HepG2 (cell line): ENCODE measurements around the gene TP53TG5. TPM values are rescaled to one million over a fixed set of nuclear protein-coding genes. Genes with fewer than 3 reads are reported as not detected.
A peak's percentile ranks its signal among the peaks of the same experiment; 100 is the strongest.

ENCODE experiments used
- HNF4G ChIP-seq, 2 experiments: sonication (generic) in 1 of 2; formaldehyde crosslinking in 1 of 2; IDR thresholded peaks; 2 replicates each; pipeline versions ENCODE4 v1.4.0 to v1.6.1; 2011 to 2020; ENCODE audit warnings: borderline replicate concordance in 2 of 2, low read depth in 2 of 2, mild to moderate bottlenecking in 2 of 2, low read length in 1 of 2, missing genetic modification reagents in 1 of 2, moderate library complexity in 1 of 2
- KDM2A ChIP-seq: sonication (generic); formaldehyde crosslinking; IDR thresholded peaks from 2 replicates; pipeline ENCODE4 v1.4.0; 2020; ENCODE audit warnings: low read depth, missing genetic modification reagents, borderline replicate concordance
- MBD4 ChIP-seq: IDR thresholded peaks from 2 replicates; pipeline ENCODE4 v1.6.1; 2012; ENCODE audit warnings: low read length, inconsistent platforms, borderline replicate concordance
- NAIF1 ChIP-seq: sonication (generic); formaldehyde crosslinking; IDR thresholded peaks from 2 replicates; pipeline ENCODE4 v1.5.0; 2020; ENCODE audit warnings: mild to moderate bottlenecking, missing genetic modification reagents, borderline replicate concordance
- NFYC ChIP-seq: IDR thresholded peaks from 2 replicates; pipeline ENCODE4 v1.6.1; 2016; ENCODE audit warnings: missing genetic modification reagents, missing compliant biosample characterization
- RELA ChIP-seq: sonication (generic); formaldehyde crosslinking; IDR thresholded peaks from 2 replicates; pipeline ENCODE4 v1.4.0; 2020; ENCODE audit warnings: missing genetic modification reagents
- SOX6 ChIP-seq, 2 experiments: fragments of 450-650 bp in 1 of 2; sonication (generic) in 1 of 2; formaldehyde crosslinking in 1 of 2; IDR thresholded peaks; 2 replicates each; pipeline versions ENCODE4 v1.4.0 to v1.6.1; 2017 to 2020; ENCODE audit warnings: antibody characterized with exemption in 1 of 2, mild to moderate bottlenecking in 1 of 2, missing genetic modification reagents in 1 of 2
- ZNF264 ChIP-seq: sonication (generic); formaldehyde crosslinking; IDR thresholded peaks from 2 replicates; pipeline ENCODE4 v1.4.0; 2020; ENCODE audit warnings: missing genetic modification reagents
- ZNF333 ChIP-seq: sonication (generic); formaldehyde crosslinking; IDR thresholded peaks from 2 replicates; pipeline ENCODE4 v1.4.0; 2020; ENCODE audit warnings: mild to moderate bottlenecking, missing genetic modification reagents, borderline replicate concordance
- ZNF558 ChIP-seq: sonication (generic); formaldehyde crosslinking; IDR thresholded peaks from 2 replicates; pipeline ENCODE4 v1.9.0; 2022; ENCODE audit warnings: mild to moderate bottlenecking, missing genetic modification reagents, borderline replicate concordance
- ZNF746 ChIP-seq: sonication (generic); formaldehyde crosslinking; IDR thresholded peaks from 2 replicates; pipeline ENCODE4 v1.8.0; 2022; ENCODE audit warnings: mild to moderate bottlenecking, missing genetic modification reagents
- ZSCAN25 ChIP-seq: sonication (generic); formaldehyde crosslinking; IDR thresholded peaks from 2 replicates; pipeline ENCODE4 v1.8.0; 2022; ENCODE audit warnings: mild to moderate bottlenecking, missing genetic modification reagents
- polyA plus RNA-seq, 8 experiments: library from polyadenylated mRNA; depleted of rRNA in 3 of 8; stranded (reverse) in 7 of 8; unstranded in 1 of 8; fragments of >200 nt; fragmentation: Illumina TruSeq in 4 of 8; extraction: Trizol in 4 of 8; gene quantifications; 2 replicates each; pipeline versions ENCODE4 v1.2.1 to v1.2.3, GENCODE V29; 2011 to 2016; ENCODE audit warnings: low read depth in 4 of 8, missing spikeins in 1 of 8, mixed read lengths in 1 of 8; ENCODE audit not compliant: insufficient read depth in 1 of 8
- total RNA-seq, 5 experiments: library from RNA; depleted of rRNA; stranded (reverse); fragments of >200 nt; fragmentation: Illumina TruSeq; extraction: Trizol; gene quantifications; 2 replicates each; pipeline ENCODE4 v1.2.3, GENCODE V29; 2016; ENCODE audit warnings: low read depth in 1 of 5
- TF ChIP-seq, protein P1 (sequence below): IDR thresholded peaks from 2 replicates; pipeline ENCODE4 v1.6.1; 2016; ENCODE audit warnings: missing compliant biosample characterization, missing genetic modification reagents, borderline replicate concordance
- TF ChIP-seq, protein P2 (sequence below): sonication (generic); formaldehyde crosslinking; IDR thresholded peaks from 2 replicates; pipeline ENCODE4 v1.5.0; 2020; ENCODE audit warnings: mild to moderate bottlenecking, missing genetic modification reagents
- TF ChIP-seq, protein P3 (sequence below): sonication (generic); formaldehyde crosslinking; IDR thresholded peaks from 2 replicates; pipeline ENCODE4 v1.8.1; 2023; ENCODE audit warnings: mild to moderate bottlenecking, inconsistent platforms, moderate library complexity, missing genetic modification reagents, borderline replicate concordance
- TF ChIP-seq, protein P4 (sequence below): sonication (generic); formaldehyde crosslinking; IDR thresholded peaks from 2 replicates; pipeline ENCODE4 v1.4.0; 2020; ENCODE audit warnings: missing genetic modification reagents
- TF ChIP-seq, protein P5 (sequence below): sonication (generic); formaldehyde crosslinking; IDR thresholded peaks from 2 replicates; pipeline ENCODE4 v1.5.1; 2020; ENCODE audit warnings: mild to moderate bottlenecking, moderate library complexity, missing genetic modification reagents

The TP53TG5 gene
- total and polyA plus RNA-seq, 2 of the 13 experiments (the other 11 are each of a cell fraction or from before 2014, with no cell fraction given), result 0.11 TPM; not detected in 1

DNA sequence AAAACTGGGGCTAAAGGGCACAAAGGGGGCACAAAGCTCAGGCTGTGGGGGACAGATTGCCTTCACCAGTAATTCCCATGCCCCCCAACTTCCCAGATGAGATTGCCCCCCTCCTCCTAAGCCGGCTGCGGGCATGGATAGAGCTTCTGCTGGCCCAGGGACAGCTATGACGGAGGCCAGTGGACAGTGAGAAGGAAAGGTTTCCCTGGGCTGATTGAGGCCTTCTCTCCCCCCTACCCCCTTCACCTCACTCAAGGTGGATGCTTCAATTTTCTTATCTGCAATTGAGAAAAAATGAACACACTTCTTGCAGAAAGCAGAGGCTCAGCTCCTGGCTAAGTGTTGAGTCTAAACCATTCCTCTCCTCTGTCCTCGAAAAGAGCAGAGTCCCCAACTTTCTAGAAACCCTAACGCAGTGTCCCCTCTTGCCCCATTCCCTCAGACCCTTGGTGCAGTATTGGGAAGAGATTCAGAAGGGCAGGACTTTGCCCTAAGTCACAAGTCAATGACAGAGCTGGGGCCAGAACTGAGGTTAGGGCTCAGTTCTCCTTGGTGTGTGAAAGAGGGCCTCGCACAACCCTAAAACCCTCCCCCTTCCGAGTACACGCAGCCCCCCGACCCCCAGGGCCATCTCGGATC is 30.7 kb downstream of the TP53TG5 start (continued):
- 0 out of 2 replicates have a peak, but pooled peaks have one; percentile 22 for TF ChIP-seq ZNF746 (CRISPR knock-in tag)
- peak; percentile 83; the same call in 1 of the 2 replicates for TF ChIP-seq NAIF1 (CRISPR knock-in tag)
- TF ChIP-seq, protein P1, sequence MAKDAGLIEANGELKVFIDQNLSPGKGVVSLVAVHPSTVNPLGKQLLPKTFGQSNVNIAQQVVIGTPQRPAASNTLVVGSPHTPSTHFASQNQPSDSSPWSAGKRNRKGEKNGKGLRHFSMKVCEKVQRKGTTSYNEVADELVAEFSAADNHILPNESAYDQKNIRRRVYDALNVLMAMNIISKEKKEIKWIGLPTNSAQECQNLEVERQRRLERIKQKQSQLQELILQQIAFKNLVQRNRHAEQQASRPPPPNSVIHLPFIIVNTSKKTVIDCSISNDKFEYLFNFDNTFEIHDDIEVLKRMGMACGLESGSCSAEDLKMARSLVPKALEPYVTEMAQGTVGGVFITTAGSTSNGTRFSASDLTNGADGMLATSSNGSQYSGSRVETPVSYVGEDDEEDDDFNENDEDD (CRISPR knock-in tag), result no peak
- 0 out of 2 replicates have a peak, but pooled peaks have one; percentile 18 for TF ChIP-seq ZNF558 (CRISPR knock-in tag)
- TF ChIP-seq HNF4G (IDR thresholded peaks at IDR 0.05; ENCODE audit: borderline replicate concordance, low read depth, low read length), result peak; percentile 18; the same call in 1 of the 2 replicates
- TF ChIP-seq HNF4G (CRISPR knock-in tag; IDR thresholded peaks at IDR 0.05; ENCODE audit: borderline replicate concordance, low read depth), result no peak; the same call in 1 of the 2 replicates
- TF ChIP-seq RELA, result no peak
- TF ChIP-seq, protein P2, sequence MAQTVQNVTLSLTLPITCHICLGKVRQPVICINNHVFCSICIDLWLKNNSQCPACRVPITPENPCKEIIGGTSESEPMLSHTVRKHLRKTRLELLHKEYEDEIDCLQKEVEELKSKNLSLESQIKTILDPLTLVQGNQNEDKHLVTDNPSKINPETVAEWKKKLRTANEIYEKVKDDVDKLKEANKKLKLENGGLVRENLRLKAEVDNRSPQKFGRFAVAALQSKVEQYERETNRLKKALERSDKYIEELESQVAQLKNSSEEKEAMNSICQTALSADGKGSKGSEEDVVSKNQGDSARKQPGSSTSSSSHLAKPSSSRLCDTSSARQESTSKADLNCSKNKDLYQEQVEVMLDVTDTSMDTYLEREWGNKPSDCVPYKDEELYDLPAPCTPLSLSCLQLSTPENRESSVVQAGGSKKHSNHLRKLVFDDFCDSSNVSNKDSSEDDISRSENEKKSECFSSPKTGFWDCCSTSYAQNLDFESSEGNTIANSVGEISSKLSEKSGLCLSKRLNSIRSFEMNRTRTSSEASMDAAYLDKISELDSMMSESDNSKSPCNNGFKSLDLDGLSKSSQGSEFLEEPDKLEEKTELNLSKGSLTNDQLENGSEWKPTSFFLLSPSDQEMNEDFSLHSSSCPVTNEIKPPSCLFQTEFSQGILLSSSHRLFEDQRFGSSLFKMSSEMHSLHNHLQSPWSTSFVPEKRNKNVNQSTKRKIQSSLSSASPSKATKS (CRISPR knock-in tag), result peak; percentile 85; the same call in 1 of the 2 replicates
- TF ChIP-seq SOX6 (IDR thresholded peaks at IDR 0.05), result no peak
- TF ChIP-seq SOX6 (CRISPR knock-in tag; IDR thresholded peaks at IDR 0.05), result 0 out of 2 replicates have a peak, but pooled peaks have one; percentile 6
- TF ChIP-seq NFYC (CRISPR knock-in tag), result no peak
- peak; percentile 12; the same call in 1 of the 2 replicates for TF ChIP-seq ZNF333 (CRISPR knock-in tag)
- TF ChIP-seq ZSCAN25, result peak; percentile 16; the same call in 1 of the 2 replicates
- 0 out of 2 replicates have a peak, but pooled peaks have one; percentile 32 for TF ChIP-seq MBD4
- 0 out of 2 replicates have a peak, but pooled peaks have one; percentile 5 for TF ChIP-seq ZNF264 (CRISPR knock-in tag)
- TF ChIP-seq, protein P3, sequence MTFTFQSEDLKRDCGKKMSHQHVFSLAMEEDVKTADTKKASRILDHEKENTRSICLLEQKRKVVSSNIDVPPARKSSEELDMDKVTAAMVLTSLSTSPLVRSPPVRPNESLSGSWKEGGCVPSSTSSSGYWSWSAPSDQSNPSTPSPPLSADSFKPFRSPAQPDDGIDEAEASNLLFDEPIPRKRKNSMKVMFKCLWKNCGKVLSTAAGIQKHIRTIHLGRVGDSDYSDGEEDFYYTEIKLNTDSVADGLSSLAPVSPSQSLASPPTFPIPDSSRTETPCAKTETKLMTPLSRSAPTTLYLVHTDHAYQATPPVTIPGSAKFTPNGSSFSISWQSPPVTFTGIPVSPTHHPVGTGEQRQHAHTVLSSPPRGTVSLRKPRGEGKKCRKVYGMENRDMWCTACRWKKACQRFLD, result 0 out of 2 replicates have a peak, but pooled peaks have one; percentile 40
- TF ChIP-seq, protein P4, sequence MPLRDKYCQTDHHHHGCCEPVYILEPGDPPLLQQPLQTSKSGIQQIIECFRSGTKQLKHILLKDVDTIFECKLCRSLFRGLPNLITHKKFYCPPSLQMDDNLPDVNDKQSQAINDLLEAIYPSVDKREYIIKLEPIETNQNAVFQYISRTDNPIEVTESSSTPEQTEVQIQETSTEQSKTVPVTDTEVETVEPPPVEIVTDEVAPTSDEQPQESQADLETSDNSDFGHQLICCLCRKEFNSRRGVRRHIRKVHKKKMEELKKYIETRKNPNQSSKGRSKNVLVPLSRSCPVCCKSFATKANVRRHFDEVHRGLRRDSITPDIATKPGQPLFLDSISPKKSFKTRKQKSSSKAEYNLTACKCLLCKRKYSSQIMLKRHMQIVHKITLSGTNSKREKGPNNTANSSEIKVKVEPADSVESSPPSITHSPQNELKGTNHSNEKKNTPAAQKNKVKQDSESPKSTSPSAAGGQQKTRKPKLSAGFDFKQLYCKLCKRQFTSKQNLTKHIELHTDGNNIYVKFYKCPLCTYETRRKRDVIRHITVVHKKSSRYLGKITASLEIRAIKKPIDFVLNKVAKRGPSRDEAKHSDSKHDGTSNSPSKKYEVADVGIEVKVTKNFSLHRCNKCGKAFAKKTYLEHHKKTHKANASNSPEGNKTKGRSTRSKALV, result no peak
- TF ChIP-seq, protein P5, sequence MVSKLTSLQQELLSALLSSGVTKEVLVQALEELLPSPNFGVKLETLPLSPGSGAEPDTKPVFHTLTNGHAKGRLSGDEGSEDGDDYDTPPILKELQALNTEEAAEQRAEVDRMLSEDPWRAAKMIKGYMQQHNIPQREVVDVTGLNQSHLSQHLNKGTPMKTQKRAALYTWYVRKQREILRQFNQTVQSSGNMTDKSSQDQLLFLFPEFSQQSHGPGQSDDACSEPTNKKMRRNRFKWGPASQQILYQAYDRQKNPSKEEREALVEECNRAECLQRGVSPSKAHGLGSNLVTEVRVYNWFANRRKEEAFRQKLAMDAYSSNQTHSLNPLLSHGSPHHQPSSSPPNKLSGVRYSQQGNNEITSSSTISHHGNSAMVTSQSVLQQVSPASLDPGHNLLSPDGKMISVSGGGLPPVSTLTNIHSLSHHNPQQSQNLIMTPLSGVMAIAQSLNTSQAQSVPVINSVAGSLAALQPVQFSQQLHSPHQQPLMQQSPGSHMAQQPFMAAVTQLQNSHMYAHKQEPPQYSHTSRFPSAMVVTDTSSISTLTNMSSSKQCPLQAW (CRISPR knock-in tag), result peak; percentile 69; the same call in 1 of the 2 replicates
- TF ChIP-seq KDM2A, result no peak
